Heart left ventricle (tissue), 13 donors: Measurements from ENCODE around the gene TXNRD2.

Source experiments
- CTCF ChIP-seq, 12 donors: fragments of 200-600 bp; sonication (generic) in 4 of 12; IDR thresholded peaks; one replicate each; pipeline versions ENCODE4 v1.5.0 to v1.8.0; 2018 to 2022; ENCODE audit warnings: antibody characterized with exemption in 12 of 12, mild to moderate bottlenecking in 5 of 12
- POLR2A ChIP-seq, 2 donors: fragments of 450-650 bp; IDR thresholded peaks; one replicate each; pipeline ENCODE4 v1.6.1; 2017; ENCODE audit warnings: antibody characterized with exemption in 2 of 2, mild to moderate bottlenecking in 2 of 2, moderate library complexity in 2 of 2
- donor health status: ischemic (EF 13 %, LVEDD 7.1; RV severe dilation, severe dysfunction).
- donor health status: DM: no; HTN: yes; CAD: no.
- donor health status: DM: no; HTN: no; CAD: no.
- donor health status: ischemic (EF 25% LVEDD 6.9; RV normal size, moderate dysfunction).
- donor health status: ischemic (EF 25% LVEDD 5.7; RV mildly dilated, moderate dysfunction).
- donor health status: ischemic (EF 35%, LVEDD 5.7; RV mildly dilated, moderate dysfunction).
- donor health status: nonischemic (EF 11% LVEDD 7.7; RV severe dilation, severe dysfunction).
- donor health status: DM: yes; HTN: yes; CAD: no.
- donor health status: PGD.
- donor health status: ischemic (EF 29% LVEDD 5.4; RV normal size, mild dysfunction).
- donor health status: nonischemic (EF 23%, LVEDD 6.1; RV moderate dilation, normal function).

- TF ChIP-seq CTCF (IDR thresholded peaks at IDR 0.05) (no peak), POLR2A (IDR thresholded peaks at IDR 0.05) (no peak)
These were observed 49.2 kb downstream of the TXNRD2 start for GRCh38 chr22:19892257-19892879.
